Superior temporal gyrus (tissue), 1 donor: ENCODE data around the gene NHSL1.

Experiments used
- DNase-seq: peaks from one replicate; pipeline ENCODE4 v3.0.0-alpha.2; 2016; ENCODE audit errors: extremely low spot score

Gene NHSL1

GRCh38 chr6:138401960-138402837 lies 97.1 kb downstream of the NHSL1 start:
- no peak for DNase-seq

- DNase-seq, result no peak
Observed at GRCh38 chr6:138400326-138400725, 99.0 kb downstream of the NHSL1 start.

- no peak for DNase-seq
Observed at GRCh38 chr6:138397128-138398122, 101.9 kb downstream of the NHSL1 start.

GRCh38 chr6:138396709-138397108 lies 102.6 kb downstream of the NHSL1 start:
- no peak for DNase-seq

GRCh38 chr6:138393871-138394783 lies 105.2 kb downstream of the NHSL1 start:
- no peak for DNase-seq

GRCh38 chr6:138389551-138389950 lies 109.7 kb downstream of the NHSL1 start:
- DNase-seq, result no peak

- no peak for DNase-seq
Observed at GRCh38 chr6:138387577-138388368, 111.5 kb downstream of the NHSL1 start.

GRCh38 chr6:138386897-138387296 lies 112.4 kb downstream of the NHSL1 start:
- DNase-seq, result no peak

GRCh38 chr6:138383776-138384175 lies 115.5 kb downstream of the NHSL1 start:
- DNase-seq, result no peak

- no peak for DNase-seq
Observed at GRCh38 chr6:138382498-138383265, 116.6 kb downstream of the NHSL1 start.

GRCh38 chr6:138378463-138378862 lies 120.8 kb downstream of the NHSL1 start:
- no peak for DNase-seq

GRCh38 chr6:138377844-138378243 lies 121.5 kb downstream of the NHSL1 start, which contains the start of gene SMIM28:
SMIM28 (plus strand) TSS chr6:138377905; CDS start chr6:138378073, 168 bp downstream.
- DNase-seq, result no peak

- DNase-seq, result no peak
Observed at GRCh38 chr6:138377042-138377441, 122.3 kb downstream of the NHSL1 start.

GRCh38 chr6:138374815-138375214 lies 124.5 kb downstream of the NHSL1 start:
- no peak for DNase-seq

- DNase-seq, result no peak
Observed at GRCh38 chr6:138374230-138374629, 125.1 kb downstream of the NHSL1 start.

- DNase-seq, result no peak
Observed at GRCh38 chr6:138372711-138373463, 126.4 kb downstream of the NHSL1 start.
